ENCODE data around the gene HSD17B1.

The HSD17B1 gene

DNA sequence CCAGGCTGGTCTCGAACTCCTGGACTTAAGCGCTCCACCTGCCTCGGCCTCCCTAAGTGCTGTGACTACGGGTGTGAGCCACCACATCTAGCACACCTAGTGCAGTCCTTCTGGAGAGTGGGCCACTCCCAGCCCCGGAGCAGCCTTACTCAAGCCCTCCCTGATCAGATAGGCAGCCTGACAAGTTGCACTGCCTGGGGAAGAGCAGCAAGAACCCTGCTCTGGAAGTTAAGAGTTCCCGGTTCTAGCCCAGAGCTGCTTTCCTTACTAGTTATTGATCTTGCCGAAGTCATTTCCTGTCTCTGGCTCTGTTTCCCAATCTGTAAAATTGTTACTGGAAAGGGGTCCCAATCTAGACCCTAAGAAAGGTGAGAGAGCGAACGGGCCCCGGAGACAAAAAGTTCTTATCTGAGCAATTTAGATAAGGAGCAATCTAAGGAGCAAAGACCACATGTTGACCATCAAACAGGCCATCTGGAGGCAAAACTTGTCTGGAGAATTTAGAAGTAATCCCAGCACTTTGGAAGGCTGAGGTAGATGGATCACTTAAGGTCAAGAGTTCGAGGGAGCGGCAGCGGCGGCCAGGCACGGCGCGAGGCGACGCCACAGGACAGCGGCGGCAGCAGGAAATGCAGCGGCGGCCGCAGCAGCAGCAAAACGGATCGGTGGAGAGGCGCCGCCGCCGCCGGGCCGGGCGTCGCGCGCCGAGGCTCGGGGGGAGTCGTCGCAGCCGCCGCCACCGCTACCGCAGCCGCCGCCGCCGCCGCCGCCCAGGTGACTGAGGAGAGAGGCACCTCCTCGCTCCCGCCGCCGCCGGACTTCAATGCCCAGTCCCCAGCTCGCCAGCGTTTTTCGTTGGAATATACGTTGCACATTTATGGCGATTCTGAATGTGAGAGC is 21.0 kb upstream of the HSD17B1 start:
- peak overlapping the region; percentile 31 for H3K4me3 ChIP-seq (replicated peaks; ENCODE audit: low read depth, low read length)
- DNase-seq (ENCODE audit: extremely low read depth, low read depth) = no peak
- TF ChIP-seq, protein P1, sequence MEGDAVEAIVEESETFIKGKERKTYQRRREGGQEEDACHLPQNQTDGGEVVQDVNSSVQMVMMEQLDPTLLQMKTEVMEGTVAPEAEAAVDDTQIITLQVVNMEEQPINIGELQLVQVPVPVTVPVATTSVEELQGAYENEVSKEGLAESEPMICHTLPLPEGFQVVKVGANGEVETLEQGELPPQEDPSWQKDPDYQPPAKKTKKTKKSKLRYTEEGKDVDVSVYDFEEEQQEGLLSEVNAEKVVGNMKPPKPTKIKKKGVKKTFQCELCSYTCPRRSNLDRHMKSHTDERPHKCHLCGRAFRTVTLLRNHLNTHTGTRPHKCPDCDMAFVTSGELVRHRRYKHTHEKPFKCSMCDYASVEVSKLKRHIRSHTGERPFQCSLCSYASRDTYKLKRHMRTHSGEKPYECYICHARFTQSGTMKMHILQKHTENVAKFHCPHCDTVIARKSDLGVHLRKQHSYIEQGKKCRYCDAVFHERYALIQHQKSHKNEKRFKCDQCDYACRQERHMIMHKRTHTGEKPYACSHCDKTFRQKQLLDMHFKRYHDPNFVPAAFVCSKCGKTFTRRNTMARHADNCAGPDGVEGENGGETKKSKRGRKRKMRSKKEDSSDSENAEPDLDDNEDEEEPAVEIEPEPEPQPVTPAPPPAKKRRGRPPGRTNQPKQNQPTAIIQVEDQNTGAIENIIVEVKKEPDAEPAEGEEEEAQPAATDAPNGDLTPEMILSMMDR (IDR thresholded peaks at IDR 0.05; ENCODE audit: low read depth, low read length, missing control alignments) = no peak

DNA sequence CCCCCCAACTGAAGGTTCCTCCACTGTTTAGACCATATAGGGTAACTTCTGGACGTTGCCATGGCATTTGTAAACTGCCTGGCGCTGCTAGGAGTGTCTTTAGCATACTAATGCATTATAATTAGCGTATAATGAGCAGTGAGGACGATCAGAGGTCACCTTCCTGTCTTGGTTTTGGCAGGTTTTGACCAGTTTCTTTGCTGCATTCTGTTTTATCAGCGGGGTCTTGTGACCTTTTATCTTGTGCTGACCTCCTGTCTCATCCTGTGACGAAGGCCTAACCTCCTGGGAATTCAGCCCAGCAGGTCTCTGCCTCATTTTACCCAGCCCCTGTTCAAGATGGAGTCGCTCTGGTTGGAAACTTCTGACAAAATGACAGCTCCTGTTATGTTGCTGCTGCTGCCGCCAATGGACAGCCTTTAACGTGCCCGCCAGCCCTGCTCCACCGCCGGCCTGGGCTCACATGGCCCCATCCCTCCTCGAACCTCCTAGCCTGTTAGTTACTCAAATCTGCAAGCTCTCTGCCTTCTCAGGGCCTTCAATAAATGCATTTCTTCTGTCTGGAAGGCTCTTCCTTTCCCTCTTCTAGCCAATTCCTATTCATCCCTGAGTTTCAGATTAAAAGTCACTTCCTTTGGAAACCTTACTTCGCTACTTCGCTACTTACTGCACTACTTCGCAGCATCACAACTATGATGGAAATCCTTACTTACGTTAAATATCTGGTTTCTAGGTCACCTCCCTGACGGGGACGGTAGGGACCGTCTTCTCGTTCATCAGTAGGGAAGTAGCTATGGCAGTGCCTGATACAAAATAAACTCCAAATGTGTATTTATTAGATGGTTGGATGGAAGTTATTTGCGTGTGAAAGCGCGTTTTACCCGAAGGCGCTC is 17.3 kb upstream of the HSD17B1 start:
- TF ChIP-seq, protein P1 (IDR thresholded peaks at IDR 0.05; ENCODE audit: low read depth, low read length, missing control alignments) = no peak
- no peak for DNase-seq (ENCODE audit: extremely low read depth, low read depth)
- H3K4me3 ChIP-seq (replicated peaks; ENCODE audit: low read depth, low read length) = peak overlapping the region; percentile 69

DNA sequence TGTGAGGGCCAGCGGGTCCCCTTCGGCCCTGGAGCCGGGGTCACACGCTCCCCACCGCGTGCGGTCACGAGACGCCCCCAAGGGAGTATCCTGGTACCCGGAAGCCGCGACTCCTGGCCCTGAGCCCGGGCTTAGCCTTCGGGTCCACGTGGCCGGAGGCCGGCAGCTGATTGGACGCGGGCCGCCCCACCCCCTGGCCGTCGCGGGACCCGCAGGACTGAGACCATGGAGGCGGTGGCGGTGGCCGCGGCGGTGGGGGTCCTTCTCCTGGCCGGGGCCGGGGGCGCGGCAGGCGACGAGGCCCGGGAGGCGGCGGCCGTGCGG is 16.7 kb upstream of the HSD17B1 start, which contains the start of gene NAGLU:
Gene NAGLU (plus strand): TSS at position 194 of the 324 bp plus-strand sequence. CDS start 32 bp downstream, at position 226.
- DNase-seq (ENCODE audit: extremely low read depth, low read depth) = peak; percentile 62
- TF ChIP-seq, protein P1 (IDR thresholded peaks at IDR 0.05; ENCODE audit: low read depth, low read length, missing control alignments) = no peak
- peak within 1 kb of the TSS; percentile 69 for H3K4me3 ChIP-seq (replicated peaks; ENCODE audit: low read depth, low read length)

DNA sequence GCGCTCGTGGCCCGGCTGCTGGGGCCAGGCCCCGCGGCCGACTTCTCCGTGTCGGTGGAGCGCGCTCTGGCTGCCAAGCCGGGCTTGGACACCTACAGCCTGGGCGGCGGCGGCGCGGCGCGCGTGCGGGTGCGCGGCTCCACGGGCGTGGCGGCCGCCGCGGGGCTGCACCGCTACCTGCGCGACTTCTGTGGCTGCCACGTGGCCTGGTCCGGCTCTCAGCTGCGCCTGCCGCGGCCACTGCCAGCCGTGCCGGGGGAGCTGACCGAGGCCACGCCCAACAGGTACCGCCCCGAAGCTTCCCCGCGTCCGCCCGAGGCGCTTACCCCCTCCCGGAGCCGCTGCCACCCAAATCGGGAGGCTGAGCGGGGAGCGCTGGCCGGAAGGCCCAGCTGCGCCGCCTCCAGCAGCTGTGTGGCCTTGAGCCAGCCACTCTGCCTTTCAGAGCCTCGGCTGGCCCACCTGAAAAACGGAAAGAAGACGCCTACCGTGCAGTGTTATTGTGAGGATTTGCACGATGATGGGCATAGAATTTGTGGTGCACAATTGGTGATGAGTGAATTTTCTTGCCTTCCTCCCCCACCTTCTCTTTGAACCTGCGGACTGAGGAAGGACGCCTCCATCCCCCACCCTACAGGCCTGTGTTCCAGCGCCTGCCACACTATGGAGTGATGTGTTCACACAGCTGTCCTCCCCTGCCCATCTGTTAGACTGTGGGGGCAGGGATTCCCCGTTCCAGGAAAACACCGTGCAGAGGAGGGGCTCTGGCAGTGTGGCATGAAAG is 16.2 kb upstream of the HSD17B1 start:
- TF ChIP-seq, protein P1 (IDR thresholded peaks at IDR 0.05; ENCODE audit: low read depth, low read length, missing control alignments) = no peak
- peak overlapping the region; percentile 69 for H3K4me3 ChIP-seq (replicated peaks; ENCODE audit: low read depth, low read length)
- peak; percentile 38 for DNase-seq (ENCODE audit: extremely low read depth, low read depth)

DNA sequence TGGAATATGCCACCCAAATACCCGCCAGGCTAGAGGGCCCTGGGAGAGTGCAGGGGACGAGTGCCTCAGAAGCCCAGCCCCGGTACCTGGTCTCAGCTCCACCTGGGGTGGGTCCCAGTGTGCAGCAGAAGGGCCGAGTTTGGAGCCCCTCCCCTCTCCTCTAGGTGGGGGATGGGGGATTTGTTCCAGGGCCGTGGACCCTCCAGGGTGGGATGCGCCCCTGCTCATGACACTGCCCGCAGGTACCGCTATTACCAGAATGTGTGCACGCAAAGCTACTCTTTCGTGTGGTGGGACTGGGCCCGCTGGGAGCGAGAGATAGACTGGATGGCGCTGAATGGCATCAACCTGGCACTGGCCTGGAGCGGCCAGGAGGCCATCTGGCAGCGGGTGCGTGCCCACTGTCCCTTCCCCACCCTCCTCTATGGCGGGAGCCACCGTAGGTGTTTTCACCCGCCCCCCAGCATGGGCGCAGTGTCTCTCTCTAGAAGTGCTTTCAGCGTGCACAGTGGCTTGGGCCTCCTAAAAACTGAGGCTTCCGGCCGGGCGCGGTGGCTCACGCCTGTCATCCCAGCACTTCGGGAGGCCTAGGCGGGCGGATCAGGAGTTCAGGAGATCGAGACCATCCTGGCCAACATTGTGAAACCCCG is 15.4 kb upstream of the HSD17B1 start:
- DNase-seq (ENCODE audit: extremely low read depth, low read depth) = no peak
- TF ChIP-seq, protein P1 (IDR thresholded peaks at IDR 0.05; ENCODE audit: low read depth, low read length, missing control alignments) = no peak
- peak overlapping the region; percentile 69 for H3K4me3 ChIP-seq (replicated peaks; ENCODE audit: low read depth, low read length)
